Dermis microvascular lymphatic vessel endothelial cell (primary cell): ENCODE measurements around the gene PDSS2. TPM values are rescaled to one million over a fixed set of nuclear protein-coding genes. Genes with fewer than 3 reads are reported as not detected.
A peak's percentile ranks its signal among the peaks of the same experiment; 100 is the strongest.

Experiments
- DNase-seq, 2 donors: peaks; one replicate each; pipeline versions ENCODE4 v3.0.0 to v3.0.0-alpha.2; 2010; ENCODE audit warnings: low read depth in 2 of 2
- total RNA-seq: library from RNA; depleted of rRNA; stranded (reverse); fragments of >200 nt; gene quantifications from 2 replicates; pipeline ENCODE4 v1.2.1, GENCODE V29; 2014

The PDSS2 gene
- total RNA-seq, 1 donor from 2014 or later, result 5.5 TPM

- DNase-seq, result no peak
These were observed 97.4 kb downstream of the PDSS2 start for GRCh38 chr6:107361753-107362604.

- DNase-seq, result no peak
These were observed 98.9 kb downstream of the PDSS2 start for GRCh38 chr6:107360476-107360875.

DNA sequence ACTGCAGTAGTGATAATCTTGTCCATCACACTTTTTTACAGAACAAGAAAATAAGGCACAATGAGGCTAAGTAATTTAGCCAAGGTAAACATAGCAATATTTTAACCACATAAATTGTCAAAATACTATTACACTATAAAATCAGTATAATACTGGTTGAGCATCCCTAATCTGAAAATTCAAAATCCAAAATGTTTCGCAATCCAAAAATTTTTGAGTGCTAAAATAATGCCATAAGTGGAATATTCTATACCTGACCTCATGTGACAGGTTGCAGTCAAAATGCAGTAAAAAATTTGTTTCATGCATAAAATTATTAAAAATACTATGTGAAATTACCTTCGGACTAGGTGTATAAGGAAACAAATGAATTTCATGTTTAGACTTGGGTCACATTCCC is 101.5 kb downstream of the PDSS2 start:
- DNase-seq, result no peak

DNA sequence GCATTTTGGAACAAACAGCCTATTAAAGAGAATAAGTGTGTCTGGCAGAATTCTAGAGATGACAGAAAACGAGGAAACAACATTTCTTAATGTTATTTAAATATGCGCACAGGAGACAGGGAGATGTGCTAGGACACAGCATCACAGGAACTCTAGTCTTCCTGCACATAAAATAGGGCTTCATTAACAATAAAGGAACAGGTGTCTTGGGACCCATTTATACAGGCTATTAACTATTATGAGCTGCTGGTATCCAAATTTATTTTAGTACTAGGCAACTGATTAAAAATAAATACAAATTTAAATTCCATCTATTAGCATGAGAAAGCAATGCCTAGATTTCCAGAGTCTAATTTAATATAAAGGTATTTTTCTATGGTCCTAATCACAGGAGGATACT is 102.3 kb downstream of the PDSS2 start:
- no peak for DNase-seq

DNA sequence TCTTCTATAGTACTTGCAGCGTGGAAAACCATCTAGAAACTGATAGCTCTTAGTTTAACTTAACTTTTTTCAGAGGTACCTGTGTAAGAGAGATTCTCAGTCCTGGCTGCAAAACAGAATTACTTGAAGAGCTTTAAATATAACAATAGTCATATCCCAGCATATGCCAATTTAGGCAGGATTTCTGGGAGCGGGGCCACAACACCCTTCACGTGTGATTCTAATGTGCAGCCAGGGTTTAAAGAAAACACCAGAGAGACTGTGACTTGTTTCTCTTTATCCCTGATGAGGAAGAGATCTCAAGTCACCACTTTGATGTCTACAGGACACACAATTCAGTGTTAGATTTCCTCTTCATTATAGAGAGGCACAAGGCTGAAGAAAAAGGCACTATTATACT is 103.7 kb downstream of the PDSS2 start:
- no peak for DNase-seq

- DNase-seq, result no peak
These were observed 104.9 kb downstream of the PDSS2 start for GRCh38 chr6:107354451-107354850.

DNA sequence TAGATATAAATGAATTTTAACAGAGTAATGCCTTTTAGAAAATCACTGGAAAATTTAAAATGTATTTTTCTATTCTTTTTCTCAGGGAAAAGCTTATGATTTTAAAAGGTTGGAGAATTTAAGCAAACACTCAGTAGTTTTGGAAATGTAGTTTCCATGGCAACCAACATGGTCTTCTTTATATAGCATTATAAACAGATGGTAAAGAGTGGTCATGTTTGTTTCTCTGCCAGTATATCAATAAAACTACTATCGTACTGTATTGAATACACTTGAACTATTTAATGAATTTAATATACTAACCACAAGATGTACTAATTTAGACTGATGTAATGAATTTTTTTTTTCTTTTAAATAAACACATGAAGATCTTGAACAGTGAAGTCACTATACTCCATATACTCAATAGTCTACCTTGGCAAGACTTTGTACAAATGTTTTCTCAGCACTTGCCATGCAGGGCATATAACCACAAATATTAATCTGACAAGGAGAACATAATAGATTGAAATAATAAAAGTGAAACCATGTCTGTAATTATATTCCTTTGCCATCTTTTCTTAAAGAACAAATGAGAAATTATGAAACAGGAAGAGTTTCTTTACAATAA is 105.5 kb downstream of the PDSS2 start:
- DNase-seq, result no peak

DNA sequence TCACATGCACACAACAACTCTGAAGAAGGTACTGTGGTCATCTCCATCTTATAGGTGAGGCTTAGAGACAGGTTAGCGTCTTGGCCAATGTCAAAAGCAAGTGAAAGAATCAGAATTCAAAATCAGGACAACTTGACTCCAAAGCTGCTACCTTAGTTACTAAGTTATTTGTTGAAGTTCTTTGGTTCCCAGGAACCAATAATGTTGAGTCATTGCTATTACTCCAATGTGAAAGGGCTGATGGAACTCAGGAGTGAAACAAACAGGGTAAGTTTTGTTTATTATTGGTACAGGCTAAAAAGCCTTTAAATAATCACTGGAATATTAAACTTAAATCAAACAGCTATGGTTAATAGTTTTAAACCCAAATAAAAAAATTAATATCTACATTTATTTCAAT is 111.1 kb downstream of the PDSS2 start:
- DNase-seq, result no peak

- peak; percentile 6 to 27 for DNase-seq
These were observed 114.0 kb downstream of the PDSS2 start for GRCh38 chr6:107345393-107345792.

DNA sequence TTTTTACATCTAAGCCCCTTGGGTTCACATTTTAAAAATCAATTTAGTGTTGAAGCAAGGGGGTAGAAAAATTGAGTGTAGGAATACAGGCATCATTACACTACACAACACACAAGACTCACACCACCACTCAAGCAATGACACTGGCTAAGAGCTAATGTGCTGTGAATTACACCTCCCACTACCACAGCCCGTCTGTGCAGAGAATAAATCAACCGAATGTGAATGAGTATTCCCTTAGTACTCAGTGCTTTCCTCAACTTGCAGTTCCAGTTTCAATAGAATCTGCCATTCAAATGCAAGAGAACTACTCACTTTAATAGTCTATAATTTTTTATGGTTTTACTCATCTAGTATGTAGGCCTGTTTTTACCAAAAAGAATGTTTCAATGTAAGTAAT is 114.4 kb downstream of the PDSS2 start:
- no peak for DNase-seq

DNA sequence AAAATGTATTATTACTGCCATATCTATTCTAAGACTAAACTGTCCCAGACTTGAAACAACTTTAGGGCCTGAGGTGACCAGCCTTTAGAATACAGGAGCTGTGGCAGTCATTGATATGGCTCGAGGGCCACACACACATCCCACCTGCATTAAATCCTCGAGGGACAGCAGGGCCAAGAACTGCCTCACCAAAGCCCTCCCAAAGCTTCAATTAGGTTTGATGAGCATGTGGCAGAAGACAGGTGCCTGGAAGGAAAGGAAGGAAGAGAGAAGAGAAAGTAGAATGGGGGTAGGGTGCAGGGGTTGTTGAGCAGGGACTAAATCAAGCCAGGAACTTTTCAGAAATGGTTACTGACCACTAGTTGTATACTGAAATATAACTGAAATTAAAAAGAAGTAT is 115.0 kb downstream of the PDSS2 start:
- no peak for DNase-seq

- DNase-seq, result no peak
These were observed 117.2 kb downstream of the PDSS2 start for GRCh38 chr6:107342144-107342543.

DNA sequence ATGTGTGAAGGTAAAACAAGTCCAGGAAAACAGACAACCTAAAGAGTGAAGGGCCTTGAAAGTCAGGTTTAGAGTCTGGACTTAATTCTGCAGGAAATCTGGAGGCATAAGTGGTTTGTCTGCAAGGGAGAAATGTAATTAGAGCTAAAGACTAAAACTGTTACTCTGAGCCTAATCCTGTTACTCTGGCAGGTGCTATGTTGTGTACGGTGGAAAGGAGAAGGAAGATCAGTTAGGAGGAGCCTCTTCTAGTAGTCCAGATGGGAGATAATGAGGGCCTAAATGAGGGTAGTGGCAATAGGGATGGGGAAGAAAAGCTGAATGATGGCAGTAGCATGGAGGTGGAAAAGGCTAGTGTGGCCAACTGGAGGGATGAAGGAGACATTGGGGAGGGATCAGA is 118.5 kb downstream of the PDSS2 start:
- DNase-seq, result no peak

- DNase-seq, result no peak
These were observed 122.1 kb downstream of the PDSS2 start for GRCh38 chr6:107337191-107337741.

DNA sequence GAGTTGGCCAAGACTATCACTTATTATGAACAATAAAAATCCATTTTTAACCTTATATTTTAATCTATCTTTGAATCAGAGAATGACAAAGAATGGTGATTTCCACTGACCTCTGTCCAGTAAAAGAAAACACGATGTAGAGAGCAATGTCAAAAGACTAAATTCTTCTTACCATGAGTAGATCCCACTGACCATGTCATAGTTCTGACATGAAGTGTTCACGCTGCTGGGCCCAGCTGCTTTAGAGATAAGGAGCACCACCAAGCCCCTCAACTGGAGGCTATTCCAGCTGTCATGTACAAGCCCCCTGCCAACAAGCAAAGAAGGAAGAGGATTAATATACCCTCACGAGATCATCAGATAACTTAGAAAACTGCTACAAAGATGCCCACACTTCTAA is 125.3 kb downstream of the PDSS2 start:
- no peak for DNase-seq

GRCh38 chr6:107333491-107333890 is 125.9 kb downstream of the PDSS2 start:
- no peak for DNase-seq

DNA sequence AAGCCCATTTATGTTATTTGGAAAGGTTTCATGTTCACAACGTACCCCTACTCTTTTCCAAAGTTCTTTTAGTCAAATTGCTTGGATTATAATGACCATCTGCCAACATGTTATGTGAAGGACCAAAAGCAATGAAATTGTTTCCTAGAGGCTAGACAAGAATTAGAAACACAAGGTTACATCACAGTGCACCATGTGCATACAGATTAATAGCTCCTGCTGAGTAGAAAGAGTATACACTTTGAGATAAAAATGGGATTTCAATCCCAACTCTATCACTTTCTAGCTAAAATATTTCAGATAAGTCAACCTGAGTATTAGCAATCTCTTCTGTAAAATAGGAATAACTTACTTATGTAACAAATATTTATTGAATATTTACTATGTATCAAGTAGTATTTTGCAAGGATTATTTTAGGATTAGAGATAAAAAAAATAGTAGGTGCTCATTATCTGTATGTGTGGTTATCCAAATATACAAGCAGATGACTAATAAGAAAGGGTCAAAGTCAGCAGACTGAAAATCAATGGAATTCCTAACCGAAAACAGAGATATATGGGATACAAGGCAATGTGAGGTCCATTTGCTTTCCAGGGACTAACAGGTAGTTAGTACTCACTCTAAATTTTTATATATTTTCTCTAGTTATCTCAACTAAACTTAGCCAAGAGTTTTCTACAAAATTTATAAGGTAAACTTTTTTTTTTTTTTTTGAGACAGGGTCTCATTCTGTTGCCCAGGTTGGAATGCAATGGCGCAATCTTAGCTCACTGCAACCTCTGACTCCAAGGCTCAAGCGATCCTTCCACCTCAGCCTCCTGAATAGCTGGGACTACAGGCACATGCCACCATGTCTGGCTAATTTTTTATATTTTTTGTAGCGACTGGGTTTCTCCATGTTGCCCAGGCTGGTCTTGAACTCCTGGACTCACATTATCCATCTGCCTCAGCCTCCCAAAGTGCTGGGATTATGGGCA is 127.7 kb downstream of the PDSS2 start:
- no peak for DNase-seq

DNA sequence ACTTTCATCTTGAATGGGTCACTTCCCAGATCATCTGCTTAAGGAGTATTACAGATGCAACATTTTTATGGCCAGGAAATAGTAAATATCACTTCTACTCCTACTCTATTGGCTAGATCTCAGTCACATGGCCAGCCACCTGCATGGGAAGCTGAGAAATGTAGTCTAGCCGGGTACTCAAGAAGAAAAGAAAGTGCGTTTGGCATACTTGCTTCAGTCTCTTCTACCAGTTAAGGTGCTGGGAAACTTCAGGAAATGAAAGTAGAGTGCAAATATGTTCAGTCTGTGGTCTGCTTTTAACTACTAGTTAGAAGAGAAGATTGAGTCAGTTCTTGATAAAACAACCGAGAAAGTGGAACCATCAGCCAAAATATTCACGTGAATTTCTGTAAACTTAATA is 129.2 kb downstream of the PDSS2 start:
- no peak for DNase-seq

DNA sequence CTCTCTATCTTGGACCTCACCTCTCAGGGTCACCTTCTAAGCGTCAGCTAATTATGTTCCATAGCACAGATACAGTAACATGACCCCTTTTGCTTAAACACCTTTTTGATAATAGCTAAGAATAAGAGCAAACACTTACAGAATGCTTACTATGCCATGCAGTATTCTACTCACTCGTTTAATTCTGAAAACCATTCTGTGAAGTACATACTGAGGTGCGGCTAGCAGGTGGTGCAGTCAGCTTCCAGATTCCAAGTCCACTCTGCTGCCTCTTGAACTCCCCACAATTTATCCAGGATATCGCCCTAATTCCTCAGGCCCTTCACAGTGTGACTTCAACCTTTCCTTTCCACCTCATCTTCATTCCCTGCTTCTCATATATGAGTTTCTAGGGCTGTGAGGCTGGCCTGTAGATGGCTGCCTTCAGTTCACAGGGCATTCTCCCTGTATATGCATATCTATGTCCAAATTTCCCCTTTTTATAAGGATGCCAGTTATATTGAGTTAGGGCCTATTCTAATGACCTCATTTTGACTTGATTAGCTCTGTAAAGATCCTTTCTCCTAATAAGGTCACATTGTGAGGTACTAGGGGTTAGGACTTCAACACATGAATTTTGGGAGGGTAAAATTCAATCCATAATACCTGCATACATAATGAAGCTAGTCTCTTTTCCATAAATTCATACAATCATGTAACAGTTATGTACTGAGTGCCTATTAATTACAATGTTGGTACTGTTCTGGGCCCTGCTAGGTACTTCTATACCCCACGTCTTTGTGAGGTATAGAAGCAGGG is 130.1 kb downstream of the PDSS2 start:
- no peak for DNase-seq

DNA sequence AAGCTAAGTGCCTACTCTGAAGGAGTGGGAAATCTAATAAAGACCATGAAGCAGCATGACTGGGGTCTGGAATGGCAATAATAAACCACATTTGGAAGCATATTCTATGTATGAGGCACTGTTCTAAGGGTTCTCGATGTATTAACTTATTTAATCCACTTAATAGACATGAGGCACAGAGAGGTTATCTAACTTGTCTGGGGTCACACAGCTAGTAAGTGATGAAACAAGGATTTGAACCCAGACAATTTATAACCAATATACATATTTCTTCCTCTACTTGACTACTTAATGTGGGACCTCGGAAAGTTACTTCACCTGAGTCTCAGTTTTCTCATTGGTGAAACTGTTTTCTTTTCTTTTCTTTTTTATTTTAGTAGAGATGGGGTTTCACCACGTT is 131.3 kb downstream of the PDSS2 start:
- no peak for DNase-seq
